RPMI8226 (cell line): ENCODE results near the gene SEMA3D.

Experiments used
- DNase-seq: peaks from one replicate; pipeline ENCODE4 v3.0.0-alpha.2; 2015

SEMA3D gene

DNA sequence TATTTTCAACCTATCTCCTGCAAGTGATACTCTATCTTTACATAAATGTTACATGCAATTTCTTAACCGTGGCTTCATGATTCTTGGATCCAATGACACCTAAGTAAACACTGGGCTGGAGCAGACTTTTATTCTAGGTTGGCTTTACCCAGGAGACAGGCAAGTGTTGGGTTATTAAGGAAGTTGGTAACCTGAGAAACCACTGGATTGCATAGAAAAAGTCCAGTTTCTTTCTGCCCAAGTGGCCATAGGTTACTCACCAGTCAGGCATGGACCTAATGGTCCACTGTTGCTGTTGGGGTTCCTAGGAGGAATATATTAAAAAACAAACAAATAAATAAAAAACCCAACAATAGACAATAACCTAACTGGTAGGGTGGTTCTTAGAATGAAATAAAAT is 112.8 kb downstream of the SEMA3D start:
- no peak for DNase-seq

DNA sequence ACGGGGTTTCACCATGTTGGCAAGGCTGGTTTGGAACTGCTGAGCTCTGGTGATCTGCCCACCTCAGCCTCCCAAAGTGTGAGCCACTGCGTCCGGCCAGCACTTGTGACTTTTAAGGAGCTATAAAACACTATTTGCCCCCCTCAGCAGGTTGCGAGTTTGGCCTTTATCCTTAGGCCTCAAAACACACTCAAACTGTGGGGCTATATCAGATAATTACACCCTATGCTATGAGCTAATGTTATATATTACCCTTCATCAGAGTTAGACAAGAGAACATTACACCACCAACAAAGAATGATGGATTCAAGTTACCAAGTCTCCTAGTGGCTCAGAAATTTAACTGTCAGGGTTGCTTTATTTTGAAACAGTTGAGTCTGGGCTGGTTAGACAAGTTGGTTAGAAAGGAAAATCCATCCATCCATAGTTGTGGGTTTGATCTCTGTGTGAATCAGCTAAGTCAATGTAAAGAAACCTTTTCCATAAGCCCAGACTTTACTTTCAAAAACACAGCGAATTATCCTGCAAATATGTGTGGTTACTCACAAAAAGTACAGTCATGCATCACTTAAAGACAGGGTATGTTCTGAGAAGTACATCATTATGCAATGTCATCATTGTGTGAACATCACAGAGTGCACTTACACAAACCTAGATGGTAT is 115.8 kb downstream of the SEMA3D start:
- no peak for DNase-seq

DNA sequence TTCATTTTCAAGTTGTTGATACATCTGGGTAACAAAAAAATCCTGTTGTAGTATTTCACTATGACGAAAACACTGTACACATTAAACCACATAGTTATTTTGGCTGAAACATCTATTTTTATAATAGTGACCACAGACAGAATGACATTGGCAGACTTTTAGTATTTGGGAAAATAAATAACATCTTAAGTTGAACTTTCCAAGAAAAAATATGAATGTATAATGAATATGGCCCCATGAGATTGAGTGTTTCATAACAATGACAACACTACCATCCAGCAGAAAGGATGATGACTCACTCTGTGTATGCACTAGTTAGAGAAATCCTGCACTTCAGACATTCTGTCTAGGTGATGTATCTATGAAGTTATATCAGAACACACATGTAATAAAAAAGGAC is 118.1 kb downstream of the SEMA3D start:
- no peak for DNase-seq

DNA sequence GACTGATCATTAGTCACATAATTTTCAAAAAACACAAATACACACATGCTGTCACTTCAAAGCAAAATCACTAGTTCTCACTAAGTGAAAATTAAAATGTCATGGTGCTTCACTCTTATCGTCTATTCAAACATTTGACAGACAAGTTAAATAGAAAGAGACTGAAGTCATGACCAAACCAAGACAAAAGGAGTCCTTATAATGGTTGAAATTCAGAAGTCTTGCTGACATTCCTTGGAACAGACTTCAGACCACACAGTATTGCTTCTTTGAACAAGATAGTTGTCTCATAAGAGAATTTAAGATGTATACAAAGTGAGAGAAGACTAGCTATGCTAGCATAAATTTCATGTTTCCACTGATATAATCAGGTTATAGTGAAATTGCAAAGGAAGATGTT is 119.5 kb downstream of the SEMA3D start:
- DNase-seq: no peak

DNA sequence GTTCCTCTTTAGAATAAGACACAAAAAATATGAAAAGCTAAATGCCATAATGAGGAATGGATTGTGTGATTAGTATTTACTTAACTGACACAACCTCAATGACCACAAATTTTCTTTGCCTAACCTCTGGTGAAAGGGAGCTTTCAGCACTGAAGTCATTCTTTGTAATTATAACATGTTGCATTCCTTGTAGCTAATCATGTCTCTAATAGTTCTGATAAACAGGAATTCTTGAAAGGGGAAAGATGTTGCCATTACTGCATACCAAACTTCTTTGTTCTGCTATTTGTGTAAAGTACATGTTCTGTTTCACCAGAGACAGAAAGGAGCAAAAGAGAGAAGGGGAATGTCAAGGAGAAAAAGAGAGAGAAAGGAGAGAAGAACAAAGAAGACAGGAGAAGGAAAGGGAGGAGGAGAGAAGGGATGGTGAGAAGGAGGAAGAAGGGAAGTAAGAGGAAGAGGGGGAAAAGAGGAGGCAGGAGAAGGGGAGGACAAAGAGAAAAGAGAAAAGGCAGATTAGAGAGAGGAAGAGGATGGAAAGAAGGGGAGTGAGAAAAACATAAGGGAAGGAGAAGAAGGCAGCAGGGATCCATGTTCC is 120.9 kb downstream of the SEMA3D start:
- no peak for DNase-seq

DNA sequence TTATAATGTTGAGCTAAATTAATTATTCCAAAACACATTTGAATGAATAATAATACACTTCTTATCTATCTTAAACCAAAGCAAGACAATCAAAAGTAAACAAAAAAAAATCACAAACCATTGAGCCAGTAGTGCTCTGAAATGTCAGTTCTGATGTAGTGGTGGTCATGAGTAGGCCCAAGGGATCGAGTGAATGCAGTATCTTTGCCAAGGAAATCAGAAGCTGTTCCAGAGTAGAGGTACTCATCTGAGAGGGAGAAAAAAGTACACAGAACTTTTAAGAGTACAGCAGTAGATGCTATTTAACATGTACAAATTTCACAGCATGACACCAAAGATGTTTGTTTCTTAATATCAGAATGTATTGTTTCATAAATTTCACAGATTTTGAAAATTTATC is 121.5 kb downstream of the SEMA3D start:
- no peak for DNase-seq

DNA sequence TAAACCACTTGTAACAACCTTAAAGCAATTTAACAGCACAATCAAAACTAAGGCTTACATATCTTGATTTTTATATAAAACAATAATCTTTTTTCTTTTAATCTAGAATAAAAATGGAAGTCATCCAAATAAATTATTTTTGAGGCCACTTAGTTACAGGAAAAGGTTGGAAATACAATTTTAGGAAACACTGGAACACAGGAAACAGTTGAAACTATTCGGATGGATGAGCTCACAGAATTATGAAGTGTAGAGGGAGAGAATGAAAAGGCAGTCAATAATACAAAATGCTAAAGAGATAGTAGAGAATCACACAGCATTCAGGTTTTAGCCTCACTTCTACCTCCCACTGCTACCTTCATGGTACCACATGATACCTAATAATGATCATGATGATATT is 124.2 kb downstream of the SEMA3D start:
- DNase-seq: no peak

DNA sequence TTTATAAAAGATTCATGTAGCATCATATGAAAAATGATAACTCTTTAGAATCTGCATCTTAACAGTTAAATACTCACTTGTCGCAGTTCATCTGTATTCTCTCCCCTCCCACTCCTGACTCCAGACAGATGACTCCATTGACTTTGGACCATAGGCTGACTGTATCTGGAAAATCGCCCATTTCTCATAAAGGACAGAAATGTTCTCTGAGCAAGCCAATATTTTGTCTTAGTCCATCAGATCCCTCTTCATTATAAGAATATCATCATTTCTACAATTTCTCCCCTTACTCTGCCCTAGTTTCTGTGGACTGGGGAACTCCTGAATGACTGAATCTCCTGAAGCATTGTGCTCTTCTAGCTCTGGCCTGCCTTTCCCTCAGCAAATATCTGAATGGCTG is 125.4 kb downstream of the SEMA3D start:
- no peak for DNase-seq

DNA sequence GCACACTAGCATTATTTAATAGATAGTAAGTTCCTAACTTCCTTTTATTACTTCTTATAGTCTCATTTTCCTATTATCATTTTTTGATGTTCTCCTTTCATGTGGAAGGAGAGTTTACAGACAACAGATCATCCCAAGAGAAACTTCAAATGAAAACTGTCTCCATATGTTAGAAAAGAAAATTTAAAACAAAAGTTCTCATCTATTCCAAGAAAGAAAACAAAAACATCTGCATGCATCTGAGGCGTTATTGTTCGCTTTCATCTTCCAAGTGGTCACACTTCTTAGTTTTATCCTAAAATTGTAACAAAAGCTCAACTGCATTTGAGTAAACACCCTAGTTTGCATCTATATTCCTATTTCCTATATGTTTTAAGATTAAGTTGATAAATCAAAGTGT is 126.2 kb downstream of the SEMA3D start:
- DNase-seq: no peak

DNA sequence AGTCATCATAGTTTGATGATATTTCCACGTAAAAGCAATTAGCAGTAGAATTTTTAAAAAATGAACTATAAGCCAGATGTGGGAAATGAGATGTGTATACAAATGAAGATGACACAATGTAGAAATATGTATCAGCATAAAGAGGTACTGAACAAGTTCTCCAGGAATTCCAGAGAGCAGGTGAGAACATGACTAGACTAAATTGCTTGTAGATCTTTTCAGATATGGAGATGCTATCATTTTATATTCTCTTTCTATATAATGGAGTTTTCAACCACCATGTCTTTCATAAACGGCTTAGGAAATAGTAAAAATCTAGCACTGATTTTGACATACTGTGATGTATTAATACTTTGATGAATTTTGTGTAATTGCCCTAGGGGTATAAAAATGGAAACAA is 130.9 kb downstream of the SEMA3D start:
- no peak for DNase-seq

DNA sequence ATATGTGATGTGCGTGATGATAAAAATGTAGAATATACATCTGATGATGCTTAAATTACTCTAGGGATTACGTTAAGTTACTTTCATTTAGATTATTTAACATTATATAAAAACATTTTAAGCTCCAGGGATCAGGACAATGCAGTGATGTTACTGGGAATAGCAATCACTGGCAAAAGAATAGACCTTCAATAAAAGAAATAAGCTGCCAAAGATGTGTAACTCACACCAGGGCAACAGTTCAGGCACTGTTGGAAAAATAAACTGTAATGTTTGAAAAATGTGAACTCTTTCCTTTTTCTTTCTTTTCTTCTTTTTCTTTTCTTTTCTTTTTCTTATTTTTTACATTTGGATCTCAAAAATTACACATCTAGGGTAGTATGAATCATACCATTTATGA is 131.7 kb downstream of the SEMA3D start:
- DNase-seq: no peak

DNA sequence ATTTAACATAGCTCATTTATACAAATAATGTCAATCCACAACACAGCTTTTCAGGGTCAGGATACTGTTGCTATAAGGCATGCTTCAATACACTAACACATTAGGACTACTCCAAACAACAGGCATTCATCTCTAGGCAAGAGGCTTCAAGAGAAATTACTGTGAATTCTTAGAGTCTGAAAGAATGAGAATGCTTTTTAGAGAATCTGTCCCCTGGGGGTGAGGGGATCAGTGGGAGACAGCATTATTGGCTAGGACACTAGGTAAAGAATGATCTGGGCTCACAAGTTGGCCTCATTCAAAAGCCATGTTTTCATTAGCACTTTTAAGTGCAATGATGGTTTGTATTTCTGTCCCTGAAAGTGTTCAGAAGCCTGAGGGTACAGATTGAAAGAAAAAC is 132.6 kb downstream of the SEMA3D start:
- no peak for DNase-seq

DNA sequence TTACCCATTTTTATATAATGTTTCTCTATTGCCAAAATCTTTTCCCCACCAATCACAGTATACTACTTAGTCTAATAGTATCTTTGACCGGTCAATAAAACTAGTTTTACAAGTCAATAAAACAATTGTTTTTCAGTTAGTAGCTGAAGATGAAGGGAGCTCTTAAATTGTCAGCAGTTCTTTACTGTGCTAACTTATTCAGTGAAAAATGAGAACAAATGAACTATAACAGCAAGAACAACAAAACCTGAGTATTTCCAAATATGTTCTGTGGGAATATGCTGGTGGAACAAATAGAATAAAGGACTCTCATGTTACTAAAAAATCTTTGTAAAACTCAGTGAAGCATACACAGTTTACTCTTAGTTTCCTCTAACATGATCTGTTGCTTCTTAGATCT is 134.0 kb downstream of the SEMA3D start:
- DNase-seq: no peak

DNA sequence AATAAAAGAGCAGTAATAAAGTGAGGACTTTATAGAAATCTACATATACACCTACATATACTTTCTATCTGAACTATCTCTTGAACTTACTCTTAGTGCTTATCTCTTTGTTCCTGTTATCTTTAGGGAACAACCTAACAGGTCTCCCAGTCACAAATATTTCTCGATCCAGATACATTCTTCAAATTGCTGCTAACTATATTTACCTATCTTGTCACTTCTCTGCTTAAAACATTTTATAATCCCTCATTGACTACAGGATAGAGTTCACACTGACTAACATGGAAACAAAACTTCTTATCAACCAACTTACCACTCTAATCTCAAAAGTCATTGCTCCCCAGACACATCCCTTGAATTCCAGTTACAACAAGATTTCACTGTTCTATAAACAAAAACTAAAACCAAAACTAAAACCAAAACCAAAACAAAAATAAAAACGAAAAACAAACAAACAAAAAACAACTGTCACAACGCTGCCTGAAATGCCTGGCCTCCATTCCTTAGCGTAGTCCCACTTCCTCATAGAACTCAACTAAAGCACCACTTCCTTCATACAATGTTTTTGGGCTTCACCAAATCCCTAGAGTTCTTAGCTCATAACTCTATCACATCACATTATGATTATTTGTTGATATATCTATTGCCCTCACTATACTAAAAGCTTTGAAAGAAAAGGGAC is 134.7 kb downstream of the SEMA3D start:
- no peak for DNase-seq

DNA sequence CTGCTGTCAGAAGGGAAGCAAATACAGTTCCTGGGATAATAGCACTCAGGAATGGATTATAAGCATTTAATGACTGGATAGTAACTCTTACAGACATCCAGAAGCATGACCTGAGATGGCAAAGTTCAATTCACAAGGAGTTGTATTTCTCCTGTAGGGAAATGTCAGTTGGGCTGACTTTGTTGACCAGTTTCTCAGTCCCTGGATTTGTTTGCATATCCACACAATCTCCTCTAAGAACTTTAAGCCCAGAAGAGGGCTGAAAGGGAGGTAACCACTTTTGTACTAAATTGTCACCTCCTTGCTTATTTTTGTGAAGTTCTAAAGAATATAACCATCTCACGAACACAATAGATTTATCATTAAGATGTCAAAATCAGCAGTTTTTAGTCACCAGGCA is 140.3 kb downstream of the SEMA3D start:
- no peak for DNase-seq

DNA sequence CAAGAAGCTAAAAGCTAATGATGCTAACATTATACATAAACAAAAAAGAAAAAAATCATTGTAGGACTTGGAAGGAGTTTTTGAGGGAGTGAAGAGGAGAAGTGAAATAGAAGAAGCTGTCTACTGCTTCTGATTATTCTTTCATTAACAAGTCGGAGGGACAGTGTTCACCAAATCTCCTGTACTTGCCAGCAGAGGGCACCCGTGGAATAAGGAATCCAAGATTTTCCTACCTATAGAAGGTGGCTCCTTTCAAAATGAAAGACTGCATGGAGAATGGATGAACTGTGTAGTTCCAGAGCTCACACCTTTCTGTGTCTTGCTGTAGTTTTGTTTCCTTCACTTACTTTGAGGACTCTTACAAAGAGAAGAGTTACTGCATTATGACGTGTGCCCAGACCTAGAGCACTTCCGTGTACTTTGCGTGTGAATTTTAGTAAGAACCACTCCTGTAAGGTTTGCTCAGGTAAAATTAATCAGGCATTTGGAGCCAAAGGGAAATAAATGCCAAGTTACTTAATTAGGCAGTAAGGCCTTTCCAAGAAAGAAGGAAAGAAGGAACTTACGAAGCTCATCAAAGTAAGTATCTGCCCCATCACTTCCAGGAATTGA is 145.1 kb downstream of the SEMA3D start:
- peak; percentile 63 for DNase-seq

DNA sequence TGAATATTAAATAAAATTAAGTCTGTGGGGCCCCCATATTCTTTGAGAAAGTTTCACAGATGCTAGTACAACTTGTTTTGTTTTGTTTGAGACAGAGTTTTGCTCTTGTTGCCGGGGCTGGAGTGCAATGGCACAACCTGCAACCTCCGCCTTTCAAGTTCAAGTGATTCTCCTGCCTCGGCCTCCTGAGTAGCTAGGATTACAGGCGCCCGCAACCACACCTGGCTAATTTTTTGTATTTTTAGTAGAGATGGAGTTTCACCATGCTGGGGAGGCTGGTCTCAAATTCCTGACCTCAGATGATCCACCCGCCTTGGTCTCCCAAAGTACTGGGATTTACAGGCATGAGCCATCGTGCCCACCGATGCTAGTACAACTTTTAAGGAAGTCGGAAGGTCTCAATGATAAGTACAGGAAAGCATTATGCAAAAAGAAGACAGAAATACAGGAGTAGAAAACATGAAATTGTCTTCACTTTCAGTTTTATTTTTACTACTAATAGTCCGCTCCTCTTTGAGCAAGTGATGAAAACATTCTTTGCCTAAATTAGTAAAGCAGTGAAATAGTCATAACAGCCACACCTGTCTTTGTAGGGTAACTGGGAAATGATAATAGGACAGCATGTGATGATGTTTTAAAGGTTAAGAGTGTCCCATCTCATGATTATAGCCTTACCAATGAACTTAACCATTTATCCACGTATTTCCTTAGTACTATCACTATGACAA is 147.5 kb downstream of the SEMA3D start:
- no peak for DNase-seq

DNA sequence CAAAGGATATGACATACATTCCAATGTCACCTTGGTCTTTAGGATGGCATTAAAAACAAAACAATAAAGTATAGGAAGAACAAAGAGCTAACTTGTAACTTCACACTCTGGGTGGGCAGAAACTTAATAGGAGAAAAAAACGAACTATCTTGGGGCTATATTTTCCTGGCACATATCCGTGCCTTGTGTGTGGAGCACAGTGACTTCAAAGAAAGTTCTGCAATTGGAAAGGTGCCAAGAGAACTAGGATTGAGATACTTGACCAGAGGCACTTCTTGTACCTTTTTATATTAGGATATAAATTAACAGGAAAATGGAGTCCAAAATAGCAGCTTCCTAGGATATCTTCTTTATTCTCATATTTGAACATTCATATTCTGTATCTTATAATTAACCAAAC is 148.4 kb downstream of the SEMA3D start:
- DNase-seq: no peak

DNA sequence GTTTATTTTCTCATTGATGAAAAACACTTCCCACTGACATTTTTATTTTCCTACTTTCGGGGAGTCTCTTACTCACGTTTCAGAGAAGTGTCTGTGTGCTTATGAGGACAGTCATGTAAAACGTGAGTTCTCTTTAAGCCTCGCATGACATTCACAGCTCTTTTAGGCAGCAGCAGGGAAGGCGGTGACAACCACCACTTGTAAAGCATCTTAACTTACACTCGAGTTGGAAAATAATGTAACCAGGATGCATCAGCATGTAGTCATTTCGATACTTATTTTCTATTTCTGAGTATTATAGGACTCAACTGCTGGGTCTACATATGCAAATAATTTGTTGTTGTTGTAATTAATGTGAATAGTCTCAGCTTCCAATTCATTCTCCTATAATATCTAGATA is 153.6 kb downstream of the SEMA3D start:
- no peak for DNase-seq

DNA sequence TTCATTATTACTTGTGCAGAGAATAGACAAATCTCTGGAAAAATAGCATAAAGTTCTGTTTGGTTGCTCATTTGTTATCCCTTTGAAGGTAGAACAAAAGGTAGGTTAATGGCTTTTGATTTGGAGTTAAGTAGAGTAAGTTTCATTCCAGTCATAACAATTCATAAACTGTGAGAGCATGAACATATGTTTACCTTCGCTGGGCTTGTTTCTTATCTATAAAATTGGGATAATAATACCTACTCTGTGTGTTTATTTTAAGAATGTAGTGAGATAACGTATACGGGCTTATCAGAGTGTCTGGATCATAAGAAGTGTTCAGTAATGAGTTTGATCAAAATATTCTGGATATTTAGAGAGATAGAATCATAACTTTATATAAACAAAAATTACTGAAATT is 155.4 kb downstream of the SEMA3D start:
- DNase-seq: no peak

DNA sequence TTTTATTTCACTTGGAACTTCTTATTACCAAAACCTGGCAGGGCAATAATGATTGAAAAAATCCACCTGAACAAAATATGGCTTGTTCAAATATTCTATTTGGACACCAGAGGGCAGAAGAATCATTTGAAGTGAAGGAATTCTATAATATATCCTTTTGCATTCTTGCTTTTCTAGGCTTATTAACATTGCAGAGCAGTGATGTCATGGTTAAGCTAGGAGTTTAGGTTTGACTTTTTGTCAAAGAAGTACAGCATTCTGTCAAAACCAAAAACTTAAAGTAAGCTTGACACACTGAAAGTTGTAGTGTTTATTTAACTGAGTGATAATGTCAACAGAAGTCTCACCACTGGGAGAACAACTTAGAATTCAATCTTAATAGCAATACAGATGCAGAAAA is 156.0 kb downstream of the SEMA3D start:
- peak; percentile 40 for DNase-seq

DNA sequence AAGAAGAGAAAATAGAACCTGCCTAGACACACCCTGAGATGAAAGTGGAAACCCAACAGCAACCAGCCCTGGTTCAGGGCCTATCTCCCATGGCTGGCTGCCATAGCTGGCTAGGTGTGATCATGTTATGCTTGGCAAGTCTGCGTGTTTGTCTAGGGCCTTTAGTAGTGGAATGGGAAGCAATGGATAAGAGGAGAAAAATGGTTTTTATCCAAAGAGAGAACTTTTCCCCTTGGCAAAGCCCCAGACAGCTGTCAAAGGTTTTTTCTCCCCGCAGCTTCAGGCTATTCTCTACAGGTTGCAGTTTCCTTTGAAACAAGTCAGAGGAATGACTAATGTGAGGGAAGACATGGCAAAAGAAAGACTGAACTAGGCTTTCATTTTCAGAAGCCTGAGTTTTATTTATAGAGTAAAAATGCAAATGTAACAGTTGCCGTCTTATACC is 161.5 kb downstream of the SEMA3D start:
- no peak for DNase-seq

DNA sequence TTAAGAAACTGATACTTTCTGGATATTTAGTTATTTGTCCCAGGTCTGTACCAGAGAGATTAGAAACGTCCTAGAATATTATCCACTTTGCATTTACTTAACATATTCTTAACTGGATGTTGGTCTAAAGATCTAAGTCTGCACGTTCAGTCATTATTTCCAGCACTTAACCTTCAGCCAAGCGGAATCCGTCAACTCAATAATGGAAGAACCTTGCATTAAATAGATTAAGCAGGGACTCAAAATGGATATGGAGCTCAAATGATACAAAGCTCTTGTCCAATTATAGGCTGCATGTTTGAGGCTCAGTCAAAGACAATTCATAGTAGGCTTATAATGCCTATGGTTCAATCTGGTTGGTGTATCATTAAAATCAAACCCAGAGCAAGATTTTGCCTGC is 162.9 kb downstream of the SEMA3D start:
- no peak for DNase-seq
